Right lobe of liver (tissue), 4 donors: ENCODE results near the gene B3GAT2.

ENCODE experiments used
- POLR2A ChIP-seq: fragments of 450-650 bp; IDR thresholded peaks from one replicate; pipeline ENCODE4 v1.6.1; 2017; ENCODE audit warnings: antibody characterized with exemption, mild to moderate bottlenecking
- TF ChIP-seq, protein P1 (sequence below), 4 donors: fragments of 200-600 bp in 3 of 4; fragments of 450-650 bp in 1 of 4; IDR thresholded peaks; one replicate each; pipeline versions ENCODE4 v1.5.1 to v1.8.0; 2016 to 2022; ENCODE audit warnings: antibody characterized with exemption in 4 of 4, mild to moderate bottlenecking in 2 of 4
- donor health status: DM: no; HTN: no; CAD: no.
- donor health status: DM: no; HTN: no; CAD: no.
- donor health status: DM: no; HTN: yes; CAD: no.

GRCh38 chr6:70852667-70853246 is 104.1 kb downstream of the B3GAT2 start:
- TF ChIP-seq, protein P1, sequence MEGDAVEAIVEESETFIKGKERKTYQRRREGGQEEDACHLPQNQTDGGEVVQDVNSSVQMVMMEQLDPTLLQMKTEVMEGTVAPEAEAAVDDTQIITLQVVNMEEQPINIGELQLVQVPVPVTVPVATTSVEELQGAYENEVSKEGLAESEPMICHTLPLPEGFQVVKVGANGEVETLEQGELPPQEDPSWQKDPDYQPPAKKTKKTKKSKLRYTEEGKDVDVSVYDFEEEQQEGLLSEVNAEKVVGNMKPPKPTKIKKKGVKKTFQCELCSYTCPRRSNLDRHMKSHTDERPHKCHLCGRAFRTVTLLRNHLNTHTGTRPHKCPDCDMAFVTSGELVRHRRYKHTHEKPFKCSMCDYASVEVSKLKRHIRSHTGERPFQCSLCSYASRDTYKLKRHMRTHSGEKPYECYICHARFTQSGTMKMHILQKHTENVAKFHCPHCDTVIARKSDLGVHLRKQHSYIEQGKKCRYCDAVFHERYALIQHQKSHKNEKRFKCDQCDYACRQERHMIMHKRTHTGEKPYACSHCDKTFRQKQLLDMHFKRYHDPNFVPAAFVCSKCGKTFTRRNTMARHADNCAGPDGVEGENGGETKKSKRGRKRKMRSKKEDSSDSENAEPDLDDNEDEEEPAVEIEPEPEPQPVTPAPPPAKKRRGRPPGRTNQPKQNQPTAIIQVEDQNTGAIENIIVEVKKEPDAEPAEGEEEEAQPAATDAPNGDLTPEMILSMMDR (IDR thresholded peaks at IDR 0.05): no peak
- no peak for TF ChIP-seq POLR2A
